ENCODE data around the gene THAP4. TPM values are rescaled to one million over a fixed set of nuclear protein-coding genes. Genes with fewer than 3 reads are reported as not detected.

The THAP4 gene
- total RNA-seq, 1 donor from 2014 or later = 51.6 TPM

DNA sequence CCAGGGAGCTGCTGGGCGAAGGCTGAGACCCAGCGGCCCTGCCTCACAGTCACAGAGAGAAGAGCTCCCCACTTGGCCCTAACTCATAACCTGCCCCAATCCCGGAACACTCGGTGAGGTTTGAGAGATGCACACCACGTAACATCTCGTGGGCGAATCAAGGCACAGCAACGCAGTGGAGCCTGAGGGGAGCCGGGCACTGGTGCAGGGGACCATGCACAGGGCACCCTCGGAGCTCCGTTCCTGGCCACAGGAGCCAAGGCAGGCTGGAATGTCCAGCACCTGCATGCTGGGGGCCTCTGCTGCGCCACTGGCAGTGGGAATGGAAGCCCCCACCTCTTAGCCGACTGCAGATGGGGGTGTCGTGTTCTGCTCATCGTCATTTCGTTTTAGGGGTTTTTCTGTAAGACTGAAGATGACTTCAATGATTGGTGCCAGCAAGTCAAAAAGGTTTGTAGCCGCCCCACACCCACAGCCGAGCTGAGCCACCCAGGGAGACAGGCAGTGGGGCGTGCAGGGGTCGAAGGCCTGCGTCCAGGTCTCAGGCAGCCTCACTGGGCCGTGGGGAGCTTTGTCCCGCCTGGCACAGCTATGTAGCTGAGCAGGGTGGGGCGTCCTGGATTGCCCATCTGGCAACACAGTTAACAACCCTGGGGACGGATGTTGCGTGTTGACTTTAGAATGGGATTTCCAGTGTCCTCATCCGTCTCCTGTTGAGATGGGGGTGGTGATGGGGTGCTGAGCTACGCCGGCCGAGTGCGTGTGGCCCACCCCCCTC, 33.6 kb upstream of the THAP4 start:
- Mint-ChIP-seq H3K4me1 (ENCODE audit: unreplicated experiment) (peaks cover 5% of the 10 kb centered on the region), H3K36me3 (ENCODE audit: unreplicated experiment) (peaks cover 12% of the 10 kb centered on the region), H3K9me3 (ENCODE audit: unreplicated experiment) (no peaks in the 10 kb centered on the region), H3K27me3 (ENCODE audit: unreplicated experiment) (no peaks in the 10 kb centered on the region), H3K4me3 (ENCODE audit: unreplicated experiment) (no peak overlapping the region), H3K27ac (ENCODE audit: unreplicated experiment) (no peak overlapping the region)
- TF ChIP-seq, protein P1, sequence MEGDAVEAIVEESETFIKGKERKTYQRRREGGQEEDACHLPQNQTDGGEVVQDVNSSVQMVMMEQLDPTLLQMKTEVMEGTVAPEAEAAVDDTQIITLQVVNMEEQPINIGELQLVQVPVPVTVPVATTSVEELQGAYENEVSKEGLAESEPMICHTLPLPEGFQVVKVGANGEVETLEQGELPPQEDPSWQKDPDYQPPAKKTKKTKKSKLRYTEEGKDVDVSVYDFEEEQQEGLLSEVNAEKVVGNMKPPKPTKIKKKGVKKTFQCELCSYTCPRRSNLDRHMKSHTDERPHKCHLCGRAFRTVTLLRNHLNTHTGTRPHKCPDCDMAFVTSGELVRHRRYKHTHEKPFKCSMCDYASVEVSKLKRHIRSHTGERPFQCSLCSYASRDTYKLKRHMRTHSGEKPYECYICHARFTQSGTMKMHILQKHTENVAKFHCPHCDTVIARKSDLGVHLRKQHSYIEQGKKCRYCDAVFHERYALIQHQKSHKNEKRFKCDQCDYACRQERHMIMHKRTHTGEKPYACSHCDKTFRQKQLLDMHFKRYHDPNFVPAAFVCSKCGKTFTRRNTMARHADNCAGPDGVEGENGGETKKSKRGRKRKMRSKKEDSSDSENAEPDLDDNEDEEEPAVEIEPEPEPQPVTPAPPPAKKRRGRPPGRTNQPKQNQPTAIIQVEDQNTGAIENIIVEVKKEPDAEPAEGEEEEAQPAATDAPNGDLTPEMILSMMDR (IDR thresholded peaks at IDR 0.05) = no peak
- DNase-seq (ENCODE audit: extremely low spot score, unreplicated experiment) = no peak

DNA sequence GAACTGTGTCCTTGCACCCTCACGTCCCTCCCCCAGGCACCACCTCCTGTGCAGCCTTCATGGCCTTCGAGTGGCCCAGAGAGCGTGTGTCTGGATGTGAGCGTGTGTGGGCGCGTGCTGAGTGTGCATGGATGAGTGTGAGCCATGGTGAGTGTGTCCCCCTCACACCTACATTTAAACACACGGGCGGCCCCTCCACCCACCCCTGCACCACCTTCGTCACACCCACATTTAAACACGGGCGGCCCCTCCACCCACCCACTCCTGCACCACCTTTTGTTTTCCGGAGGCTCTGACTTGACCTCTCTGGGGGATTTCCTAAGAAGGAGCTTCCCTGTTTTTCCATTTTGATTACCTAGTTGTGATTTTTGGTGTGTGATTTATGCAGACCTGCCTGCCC, 31.9 kb upstream of the THAP4 start:
- peaks cover 11% of the 10 kb centered on the region for H3K4me1 Mint-ChIP-seq (ENCODE audit: unreplicated experiment)
- peaks cover 8% of the 10 kb centered on the region for H3K36me3 Mint-ChIP-seq (ENCODE audit: unreplicated experiment)
- no peak for DNase-seq (ENCODE audit: extremely low spot score, unreplicated experiment)
- no peaks in the 10 kb centered on the region for H3K27me3 Mint-ChIP-seq (ENCODE audit: unreplicated experiment)
- TF ChIP-seq, protein P1 (IDR thresholded peaks at IDR 0.05) = no peak
- H3K9me3 Mint-ChIP-seq (ENCODE audit: unreplicated experiment) = no peaks in the 10 kb centered on the region
- no peak overlapping the region for H3K27ac Mint-ChIP-seq (ENCODE audit: unreplicated experiment)
- no peak overlapping the region for H3K4me3 Mint-ChIP-seq (ENCODE audit: unreplicated experiment)

DNA sequence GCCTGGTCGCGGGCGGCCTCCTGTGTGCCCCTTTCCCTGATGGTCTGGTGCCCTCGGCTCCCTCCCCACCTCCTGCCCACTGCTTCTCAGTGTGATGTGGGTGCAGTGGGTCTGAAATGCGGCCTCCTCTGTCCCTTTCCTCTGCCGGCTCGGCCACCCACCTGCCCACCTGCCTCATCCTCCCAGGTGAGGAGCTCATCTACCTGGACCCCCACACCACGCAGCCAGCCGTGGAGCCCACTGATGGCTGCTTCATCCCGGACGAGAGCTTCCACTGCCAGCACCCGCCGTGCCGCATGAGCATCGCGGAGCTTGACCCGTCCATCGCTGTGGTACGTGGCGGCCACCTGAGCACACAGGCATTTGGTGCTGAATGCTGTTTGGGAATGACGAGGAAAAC, 31.4 kb upstream of the THAP4 start:
- Mint-ChIP-seq H3K4me3 (ENCODE audit: unreplicated experiment) (no peak overlapping the region), H3K36me3 (ENCODE audit: unreplicated experiment) (peaks cover 8% of the 10 kb centered on the region), H3K27me3 (ENCODE audit: unreplicated experiment) (no peaks in the 10 kb centered on the region), H3K9me3 (ENCODE audit: unreplicated experiment) (no peaks in the 10 kb centered on the region), H3K4me1 (ENCODE audit: unreplicated experiment) (peaks cover 11% of the 10 kb centered on the region), H3K27ac (ENCODE audit: unreplicated experiment) (no peak overlapping the region)
- DNase-seq (ENCODE audit: extremely low spot score, unreplicated experiment) = no peak
- TF ChIP-seq, protein P1 (IDR thresholded peaks at IDR 0.05) = no peak

DNA sequence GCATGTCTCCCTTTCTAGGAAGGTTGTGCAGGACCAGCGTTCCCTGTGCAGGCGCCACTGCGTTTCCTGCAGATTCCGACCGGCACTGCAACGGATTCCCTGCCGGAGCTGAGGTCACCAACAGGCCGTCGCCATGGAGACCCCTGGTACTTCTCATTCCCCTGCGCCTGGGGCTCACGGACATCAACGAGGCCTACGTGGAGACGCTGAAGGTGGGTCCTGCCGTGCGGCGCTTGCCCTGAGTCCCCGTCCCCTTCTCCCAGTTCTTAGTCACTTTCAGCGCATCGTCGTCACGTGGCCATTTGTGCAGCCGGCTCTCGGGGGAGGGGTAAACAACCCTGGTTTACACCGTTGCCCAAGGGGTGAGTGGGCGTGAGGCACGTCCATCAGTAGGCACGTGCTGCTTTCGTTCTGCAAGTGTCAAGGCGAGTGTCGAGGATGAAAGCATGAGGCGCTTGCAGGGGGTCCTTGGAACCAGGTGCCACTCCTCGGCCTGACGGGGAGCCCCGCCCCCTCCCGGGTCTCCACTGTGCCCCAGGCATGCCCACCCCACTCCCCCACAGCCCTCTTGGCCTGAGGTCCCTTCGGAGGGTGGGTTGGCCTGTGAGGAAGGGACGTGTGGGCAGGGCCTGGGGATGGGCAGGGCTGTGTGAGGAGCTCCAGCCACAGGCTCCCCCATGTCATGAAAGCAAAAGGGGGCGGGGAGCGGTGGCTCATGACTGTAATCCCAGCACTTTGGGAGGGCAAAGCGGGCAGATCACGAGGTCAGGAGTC, 29.9 kb upstream of the THAP4 start:
- no peaks in the 10 kb centered on the region for H3K27me3 Mint-ChIP-seq (ENCODE audit: unreplicated experiment)
- H3K4me1 Mint-ChIP-seq (ENCODE audit: unreplicated experiment) = peaks cover 11% of the 10 kb centered on the region
- H3K36me3 Mint-ChIP-seq (ENCODE audit: unreplicated experiment) = peaks cover 6% of the 10 kb centered on the region
- DNase-seq (ENCODE audit: extremely low spot score, unreplicated experiment) = no peak
- H3K4me3 Mint-ChIP-seq (ENCODE audit: unreplicated experiment) = no peak overlapping the region
- H3K27ac Mint-ChIP-seq (ENCODE audit: unreplicated experiment) = no peak overlapping the region
- no peaks in the 10 kb centered on the region for H3K9me3 Mint-ChIP-seq (ENCODE audit: unreplicated experiment)
- TF ChIP-seq, protein P1 (IDR thresholded peaks at IDR 0.05) = no peak
